Measurements from ENCODE around the gene GRID1.

- TF ChIP-seq CTCF (IDR thresholded peaks at IDR 0.05) (no peak), POLR2A (IDR thresholded peaks at IDR 0.05) (no peak)
Measured at GRCh38 chr10:86220626-86221025, 146.0 kb downstream of the GRID1 start.
